Measurements from ENCODE around the gene STAG3.
"Not testable (repeated sequence)": the region's sequence is repeated elsewhere in the genome, so short reads cannot be mapped to it uniquely, and the experiment has no call there.

Gene STAG3

GRCh38 chr7:100177045-100178001 is at the start of gene STAG3, which contains the start of gene GPC2:
TSS of gene STAG3 (plus strand) at chr7:100177918. CDS start at chr7:100180557, 2,639 bp downstream.
TSS of gene GPC2 (minus strand) at chr7:100177381. CDS start at chr7:100177199, 182 bp downstream.
- Mint-ChIP-seq H3K9me3 (peaks cover 3% of the 10 kb centered on the region), H3K4me3 (peak within 1 kb of the TSS; percentile 80), H3K27ac (peak within 1 kb of the TSS; percentile 44), H3K4me1 (ENCODE audit: low read depth) (peaks cover 36% of the 10 kb centered on the region), H3K36me3 (ENCODE audit: low read depth) (no peaks in the 10 kb centered on the region), H3K27me3 (no peaks in the 10 kb centered on the region)
- peak; percentile 99 for DNase-seq

GRCh38 chr7:100128637-100128963 is 49.1 kb upstream of the STAG3 start:
- peaks cover 28% of the 10 kb centered on the region for H3K36me3 Mint-ChIP-seq (ENCODE audit: low read depth)
- H3K4me3 Mint-ChIP-seq = peak overlapping the region; percentile 99
- H3K4me1 Mint-ChIP-seq (ENCODE audit: low read depth) = peaks cover 40% of the 10 kb centered on the region
- no peaks in the 10 kb centered on the region for H3K27me3 Mint-ChIP-seq
- H3K9me3 Mint-ChIP-seq = no peaks in the 10 kb centered on the region
- DNase-seq = no peak
- peak overlapping the region; percentile 82 for H3K27ac Mint-ChIP-seq

- not testable (repeated sequence) for H3K4me3 Mint-ChIP-seq
Measured at GRCh38 chr7:100130220-100130607, 47.5 kb upstream of the STAG3 start.

GRCh38 chr7:100130608-100131453 is 46.9 kb upstream of the STAG3 start:
- no peaks in the 10 kb centered on the region for H3K27me3 Mint-ChIP-seq
- peaks cover 24% of the 10 kb centered on the region for H3K4me1 Mint-ChIP-seq (ENCODE audit: low read depth)
- no peak overlapping the region for H3K27ac Mint-ChIP-seq
- peaks cover 11% of the 10 kb centered on the region for H3K36me3 Mint-ChIP-seq (ENCODE audit: low read depth)
- H3K4me3 Mint-ChIP-seq = peak overlapping the region; percentile 6
- no peaks in the 10 kb centered on the region for H3K9me3 Mint-ChIP-seq
- peak; percentile 92 for DNase-seq

More at GRCh38 chr7:100130220-100130607, 47.5 kb upstream of the STAG3 start:
- H3K27ac Mint-ChIP-seq, DNase-seq, H3K9me3 Mint-ChIP-seq, H3K27me3 Mint-ChIP-seq: not testable (repeated sequence)
- peaks cover 15% of the 10 kb centered on the region for H3K36me3 Mint-ChIP-seq (ENCODE audit: low read depth)
- H3K4me1 Mint-ChIP-seq (ENCODE audit: low read depth) = peaks cover 28% of the 10 kb centered on the region

GRCh38 chr7:100132126-100132525 is 45.6 kb upstream of the STAG3 start:
- Mint-ChIP-seq H3K27me3 (no peaks in the 10 kb centered on the region), H3K4me3 (no peak overlapping the region), H3K27ac (no peak overlapping the region), H3K4me1 (ENCODE audit: low read depth) (peaks cover 21% of the 10 kb centered on the region), H3K9me3 (no peaks in the 10 kb centered on the region), H3K36me3 (ENCODE audit: low read depth) (no peaks in the 10 kb centered on the region)
- DNase-seq = no peak

- H3K27ac Mint-ChIP-seq = no peak overlapping the region
- H3K4me1 Mint-ChIP-seq (ENCODE audit: low read depth) = peaks cover 23% of the 10 kb centered on the region
- H3K9me3 Mint-ChIP-seq = no peaks in the 10 kb centered on the region
- no peaks in the 10 kb centered on the region for H3K27me3 Mint-ChIP-seq
- DNase-seq = peak; percentile 71
- H3K4me3 Mint-ChIP-seq = no peak overlapping the region
- no peaks in the 10 kb centered on the region for H3K36me3 Mint-ChIP-seq (ENCODE audit: low read depth)
Measured at GRCh38 chr7:100132697-100133151, 45.0 kb upstream of the STAG3 start.

GRCh38 chr7:100137851-100138760 is 39.6 kb upstream of the STAG3 start:
- H3K9me3 Mint-ChIP-seq = no peaks in the 10 kb centered on the region
- no peak overlapping the region for H3K27ac Mint-ChIP-seq
- no peaks in the 10 kb centered on the region for H3K27me3 Mint-ChIP-seq
- H3K4me3 Mint-ChIP-seq = no peak overlapping the region
- DNase-seq = no peak
- H3K36me3 Mint-ChIP-seq (ENCODE audit: low read depth) = no peaks in the 10 kb centered on the region
- peaks cover 17% of the 10 kb centered on the region for H3K4me1 Mint-ChIP-seq (ENCODE audit: low read depth)

- no peaks in the 10 kb centered on the region for H3K27me3 Mint-ChIP-seq
- H3K9me3 Mint-ChIP-seq = no peaks in the 10 kb centered on the region
- no peak overlapping the region for H3K27ac Mint-ChIP-seq
- DNase-seq = no peak
- H3K4me3 Mint-ChIP-seq = no peak overlapping the region
- H3K36me3 Mint-ChIP-seq (ENCODE audit: low read depth) = no peaks in the 10 kb centered on the region
- peaks cover 17% of the 10 kb centered on the region for H3K4me1 Mint-ChIP-seq (ENCODE audit: low read depth)
Measured at GRCh38 chr7:100141555-100141949, 36.2 kb upstream of the STAG3 start.

GRCh38 chr7:100142461-100142860 is 35.3 kb upstream of the STAG3 start:
- DNase-seq = no peak
- no peak overlapping the region for H3K4me3 Mint-ChIP-seq
- peaks cover 17% of the 10 kb centered on the region for H3K4me1 Mint-ChIP-seq (ENCODE audit: low read depth)
- no peaks in the 10 kb centered on the region for H3K9me3 Mint-ChIP-seq
- H3K36me3 Mint-ChIP-seq (ENCODE audit: low read depth) = no peaks in the 10 kb centered on the region
- H3K27ac Mint-ChIP-seq = no peak overlapping the region
- H3K27me3 Mint-ChIP-seq = no peaks in the 10 kb centered on the region

GRCh38 chr7:100146350-100146749 is 31.4 kb upstream of the STAG3 start:
- H3K36me3 Mint-ChIP-seq (ENCODE audit: low read depth) = peaks cover 17% of the 10 kb centered on the region
- H3K4me1 Mint-ChIP-seq (ENCODE audit: low read depth) = peaks cover 23% of the 10 kb centered on the region
- not testable (repeated sequence) for DNase-seq, H3K9me3 Mint-ChIP-seq, H3K27me3 Mint-ChIP-seq, H3K4me3 Mint-ChIP-seq, H3K27ac Mint-ChIP-seq

GRCh38 chr7:100147278-100147677 is 30.4 kb upstream of the STAG3 start:
- Mint-ChIP-seq H3K27ac (no peak overlapping the region), H3K36me3 (ENCODE audit: low read depth) (peaks cover 25% of the 10 kb centered on the region), H3K4me1 (ENCODE audit: low read depth) (peaks cover 26% of the 10 kb centered on the region), H3K4me3 (no peak overlapping the region), H3K27me3 (no peaks in the 10 kb centered on the region), H3K9me3 (no peaks in the 10 kb centered on the region)
- DNase-seq = no peak

GRCh38 chr7:100148225-100148558 is 29.5 kb upstream of the STAG3 start:
- Mint-ChIP-seq H3K27me3 (no peaks in the 10 kb centered on the region), H3K4me3 (peak overlapping the region; percentile 99), H3K9me3 (no peaks in the 10 kb centered on the region), H3K36me3 (ENCODE audit: low read depth) (peaks cover 34% of the 10 kb centered on the region), H3K4me1 (ENCODE audit: low read depth) (peaks cover 31% of the 10 kb centered on the region), H3K27ac (peak overlapping the region; percentile 99)
- DNase-seq = no peak

- Mint-ChIP-seq H3K36me3 (ENCODE audit: low read depth) (peaks cover 40% of the 10 kb centered on the region), H3K9me3 (no peaks in the 10 kb centered on the region), H3K27ac (peak within 1 kb of the TSS; percentile 99), H3K4me1 (ENCODE audit: low read depth) (peaks cover 35% of the 10 kb centered on the region), H3K4me3 (peak within 1 kb of the TSS; percentile 99), H3K27me3 (no peaks in the 10 kb centered on the region)
- peak; percentile 95 for DNase-seq
Measured at GRCh38 chr7:100148559-100149328, 29.0 kb upstream of the STAG3 start, which contains the start of gene LAMTOR4. TSS of gene LAMTOR4 (plus strand) at chr7:100148918. CDS start at chr7:100148973, 55 bp downstream.

Measured in activated T-cell treated with anti-CD3 and anti-CD28 coated beads, Interleukin-2, amount 50 U/mL, for 24 hours (primary cell).